K562 (cell line): Measurements from ENCODE around the gene EFHC1. TPM values are rescaled to one million over a fixed set of nuclear protein-coding genes. Genes with fewer than 3 reads are reported as not detected.

ENCODE experiments used
- ATAC-seq: fragments of 200-7000 bp; cut with Tn5 transposase; 3 replicates; pipeline ENCODE4 v1.9.1; 2020; ENCODE audit warnings: moderate library complexity
- BruUV-seq: library from RNA; stranded (reverse); fragments of 400-500 nt; replicated peaks from 2 replicates; lab custom pipeline; 2021; lab: Mats Ljungman, UMichigan
- CTCF ChIA-PET: fragments of 300-600 bp; formaldehyde crosslinking; extraction: SDS; loops from one replicate; lab custom pipeline; 2021; ENCODE audit warnings: low intra/inter-chr PET ratio; lab: Yijun Ruan, JAX
- POLR2A ChIA-PET: fragments of 300-600, 350-650 bp; sonication (Branson Sonifier 250); formaldehyde crosslinking; extraction: SDS; loops from one replicate; lab custom pipeline; 2021; ENCODE audit warnings: antibody characterized with exemption, inconsistent platforms; lab: Yijun Ruan, JAX
- DNase-seq, 4 experiments: peaks; one replicate each; pipeline versions ENCODE4 v3.0.0 to v3.0.0-alpha.2; 2011 to 2018; ENCODE audit warnings: low spot score in 3 of 4, mixed read lengths in 3 of 4; ENCODE audit errors: extremely low read depth in 1 of 4
- FAIRE-seq: peaks from 2 replicates; lab custom pipeline; 2011; peaks lifted over from hg19 to GRCh38; lab: Jason Lieb, UNC
- H2AFZ ChIP-seq: 2 replicates; pipeline ENCODE4 v1.6.0; 2011; ENCODE audit warnings: low read depth, low read length, control low read depth, inconsistent platforms
- H3K27ac ChIP-seq: fragments of 200-600 bp; 3 replicates; pipeline ENCODE4 v1.8.0; 2011; ENCODE audit warnings: low read depth, mild to moderate bottlenecking, control low read depth, inconsistent platforms, low read length, moderate library complexity, mixed read lengths; ENCODE audit errors: extremely low read depth
- H3K27me3 ChIP-seq, 2 experiments: fragments of 300-600 bp in 1 of 2; 2 replicates in 1 of 2; 3 replicates in 1 of 2; pipeline versions ENCODE4 v1.6.0 to v1.8.0; 2011; ENCODE audit warnings: inconsistent platforms in 2 of 2, low read length in 2 of 2, mild to moderate bottlenecking in 1 of 2, mixed read lengths in 1 of 2, moderate library complexity in 1 of 2; ENCODE audit not compliant: control insufficient read depth in 2 of 2, insufficient read depth in 2 of 2
- H3K36me3 ChIP-seq: fragments of 300-600 bp; 3 replicates; pipeline ENCODE4 v1.8.0; 2011; ENCODE audit warnings: mild to moderate bottlenecking, low read length, inconsistent platforms; ENCODE audit not compliant: control insufficient read depth, insufficient read depth
- H3K4me1 ChIP-seq, 2 experiments: fragments of 200-600 bp in 1 of 2; replicated peaks in 1 of 2; 2 replicates in 1 of 2; 3 replicates in 1 of 2; pipeline versions ENCODE4 v1.5.1 to v1.8.0; 2011; ENCODE audit warnings: inconsistent platforms in 2 of 2, low read length in 2 of 2, mild to moderate bottlenecking in 1 of 2, mixed read lengths in 1 of 2, moderate library complexity in 1 of 2; ENCODE audit not compliant: control insufficient read depth in 2 of 2, insufficient read depth in 2 of 2
- H3K4me2 ChIP-seq: 2 replicates; pipeline ENCODE4 v1.6.1; 2011; ENCODE audit warnings: low read length, control low read depth, inconsistent platforms, mixed read lengths; ENCODE audit not compliant: insufficient read depth
- H3K4me3 ChIP-seq: fragments of 200-600 bp; sonication (generic), shearing (Covaris generic); 2 replicates; pipeline ENCODE4 v1.5.1; 2016; ENCODE audit warnings: control low read depth, inconsistent platforms
- H3K79me2 ChIP-seq: fragments of 200-600 bp; 3 replicates; pipeline ENCODE4 v1.8.0; 2011; ENCODE audit warnings: low read length, inconsistent platforms; ENCODE audit not compliant: control insufficient read depth, insufficient read depth
- H3K9ac ChIP-seq, 2 experiments: 2 replicates each; pipeline versions ENCODE4 v1.6.0 to v1.6.1; 2011; ENCODE audit warnings: low read depth in 2 of 2, low read length in 2 of 2, control low read depth in 1 of 2, inconsistent platforms in 1 of 2, mild to moderate bottlenecking in 1 of 2, mixed read lengths in 1 of 2; ENCODE audit not compliant: insufficient read depth in 1 of 2
- H3K9me1 ChIP-seq: one replicate; pipeline ENCODE4 v1.6.0; 2011; ENCODE audit warnings: inconsistent platforms, mild to moderate bottlenecking, low read length, moderate library complexity; ENCODE audit not compliant: control insufficient read depth, insufficient read depth
- H3K9me3 ChIP-seq: replicated peaks from 2 replicates; pipeline ENCODE4 v1.5.1; 2011; ENCODE audit warnings: low read depth, low read length, inconsistent platforms; ENCODE audit not compliant: control insufficient read depth, insufficient read depth
- H4K20me1 ChIP-seq: replicated peaks from 2 replicates; pipeline ENCODE4 v1.6.1; 2011; ENCODE audit warnings: low read length, inconsistent platforms, mixed read lengths; ENCODE audit not compliant: control insufficient read depth, insufficient read depth
- HNRNPLL ChIP-seq: fragments of 200-400 bp; formaldehyde crosslinking; IDR thresholded peaks from 2 replicates; pipeline ENCODE4 v1.6.1; 2017; ENCODE audit warnings: low read length, low read depth, mild to moderate bottlenecking; ENCODE audit not compliant: poor library complexity, severe bottlenecking
- LARP7 ChIP-seq: fragments of 450-650 bp; IDR thresholded peaks from 2 replicates; pipeline ENCODE4 v1.6.1; 2016
- MAFG ChIP-seq: fragments of 450-650 bp; conservative IDR thresholded peaks from 2 replicates; pipeline ENCODE4 v1.6.1; 2016; ENCODE audit warnings: missing genetic modification characterization, missing compliant biosample characterization
- TARDBP ChIP-seq: fragments of 450-650 bp; IDR thresholded peaks from 2 replicates; pipeline ENCODE4 v1.6.1; 2016
- TEAD1 ChIP-seq, 2 experiments: fragments of 450-650 bp in 1 of 2; sonication (generic) in 1 of 2; formaldehyde crosslinking; IDR thresholded peaks; 2 replicates each; pipeline versions ENCODE4 v1.4.0 to v1.8.0; 2020 to 2022; ENCODE audit warnings: mild to moderate bottlenecking in 2 of 2, missing genetic modification reagents in 1 of 2
- THAP12 ChIP-seq: fragments of 250-450 bp; sonication (Bioruptor Pico); IDR thresholded peaks from 2 replicates; pipeline ENCODE4 v1.9.0; 2021; ENCODE audit warnings: mild to moderate bottlenecking, inconsistent platforms
- in situ Hi-C: fragments of 300-500 bp; cut with MboI; formaldehyde crosslinking; loops from 4 replicates; pipeline ENCODE4 v1.15.0; 2018; ENCODE audit warnings: inconsistent platforms, mixed read lengths
- intact Hi-C: fragments of 100-400 bp; cut with micrococcal nuclease; formaldehyde crosslinking; loops from 2 replicates; pipeline ENCODE4 v1.14.2; 2022
- polyA plus RNA-seq, 8 experiments: library from polyadenylated mRNA; depleted of rRNA in 4 of 8; stranded (reverse) in 5 of 8; unstranded in 3 of 8; fragments of >200 nt; fragmentation: Nextera tagmentation in 2 of 8; fragmentation: Illumina TruSeq in 1 of 8; extraction: Ambion mirVana in 2 of 8; extraction: Trizol in 1 of 8; gene quantifications; 2 replicates each; pipeline versions ENCODE4 v1.2.1 to v1.2.3, GENCODE V29; 2011 to 2014; ENCODE audit warnings: inconsistent platforms in 1 of 8, missing spikeins in 1 of 8
- total RNA-seq, 7 experiments: library from RNA; depleted of rRNA in 6 of 7; stranded (reverse); fragments of >200 nt in 6 of 7; fragmentation: Illumina TruSeq in 2 of 7; extraction: Trizol in 2 of 7; gene quantifications; 2 replicates each; pipeline versions ENCODE4 v1.2.1 to v1.2.3, GENCODE V29; 2011 to 2021; ENCODE audit warnings: low replicate concordance in 1 of 7

Gene EFHC1
- total and polyA plus RNA-seq, 9 of the 15 experiments (the other 6 are each of a cell fraction or from before 2014, with no cell fraction given) = 9.5 to 31.0 (median 14.9) TPM

- Histone ChIP-seq H3K9me3 (no peaks in the 10 kb centered on the region), H4K20me1 (no peaks in the 10 kb centered on the region), H3K4me2 (no peak overlapping the region), H3K27ac (no peak overlapping the region), H3K9ac (no peak overlapping the region), H3K4me1 (peaks cover 0 to 4% of the 10 kb centered on the region in 2 experiments; a peak in 2 of 5 replicates), H3K36me3 (no peaks in the 10 kb centered on the region), H2AFZ (no peak overlapping the region), H3K9me1 (no peaks in the 10 kb centered on the region), H3K79me2 (no peaks in the 10 kb centered on the region), H3K4me3 (no peak overlapping the region), H3K27me3 (no peaks in the 10 kb centered on the region; a peak in 2 of 5 replicates)
- no peak for ATAC-seq
- intact Hi-C loops (loop anchor here (10.0 kb wide), 1 partner anchor 1074 kb away; no protein-coding TSS in a partner anchor), in situ Hi-C loops (loop anchor here (25.0 kb wide), 1 partner anchor 1076 kb away; no protein-coding TSS in a partner anchor)
- no peak for FAIRE-seq
- no TSS peak for BruUV-seq
- ChIA-PET CTCF (no interaction called here), POLR2A (interaction anchor here (0.5 kb wide), 1 partner anchor 150 kb away, joined by 5 read pairs; no protein-coding TSS in a partner anchor)
- no peak for DNase-seq
- no peak for TF ChIP-seq LARP7
- no peak for TF ChIP-seq THAP12 (CRISPR knock-in tag)
- TF ChIP-seq TEAD1 (CRISPR knock-in tag; IDR thresholded peaks at IDR 0.05) = no peak
- no peak for TF ChIP-seq MAFG (tag)
- no peak for TF ChIP-seq HNRNPLL
- TF ChIP-seq TARDBP = no peak
Observed at GRCh38 chr6:52410979-52411378, 9.2 kb upstream of the EFHC1 start.
